Measurements from ENCODE around the gene ADAM30. TPM values are rescaled to one million over a fixed set of nuclear protein-coding genes. Genes with fewer than 3 reads are reported as not detected.
"Not testable (repeated sequence)": the region's sequence is repeated elsewhere in the genome, so short reads cannot be mapped to it uniquely, and the experiment has no call there.

ADAM30 gene
- total RNA-seq, 2 experiments from 2014 or later = not detected

- no peaks in the 10 kb centered on the region for H3K4me1 Mint-ChIP-seq (ENCODE audit: low read depth)
- DNase-seq = peak; percentile 78
- no peak overlapping the region for H3K27ac Mint-ChIP-seq
- H3K9me3 Mint-ChIP-seq = no peaks in the 10 kb centered on the region
- no peak overlapping the region for H3K4me3 Mint-ChIP-seq
- H3K27me3 Mint-ChIP-seq (ENCODE audit: low read depth) = peaks cover 6% of the 10 kb centered on the region
- no peaks in the 10 kb centered on the region for H3K36me3 Mint-ChIP-seq (ENCODE audit: low read depth)
- CTCF ChIA-PET = interaction anchor here (0.6 to 2.6 kb wide), 12 partner anchors 8 to 262 kb away, joined by 3 to 16 read pairs (median 4); no protein-coding TSS in a partner anchor
- intact Hi-C loops (cut with micrococcal nuclease) = loop anchor here (5.0 kb wide), 2 partner anchors 64 to 129 kb away; no protein-coding TSS in a partner anchor
Observed at GRCh38 chr1:119870917-119871596, 25.3 kb downstream of the ADAM30 start.

GRCh38 chr1:119869995-119870394 is 26.3 kb downstream of the ADAM30 start:
- H3K27me3 Mint-ChIP-seq (ENCODE audit: low read depth) = peaks cover 9% of the 10 kb centered on the region
- CTCF ChIA-PET = interaction anchor here (0.7 to 2.6 kb wide), 12 partner anchors 9 to 261 kb away, joined by 3 to 16 read pairs (median 4); no protein-coding TSS in a partner anchor
- H3K36me3 Mint-ChIP-seq (ENCODE audit: low read depth) = no peaks in the 10 kb centered on the region
- no peak for DNase-seq
- no peak overlapping the region for H3K4me3 Mint-ChIP-seq
- no peaks in the 10 kb centered on the region for H3K9me3 Mint-ChIP-seq
- H3K27ac Mint-ChIP-seq = no peak overlapping the region
- H3K4me1 Mint-ChIP-seq (ENCODE audit: low read depth) = no peaks in the 10 kb centered on the region
- intact Hi-C loops (cut with micrococcal nuclease) = loop anchor here (5.0 kb wide), 2 partner anchors 63 to 128 kb away; no protein-coding TSS in a partner anchor

GRCh38 chr1:119868176-119868575 is 28.1 kb downstream of the ADAM30 start:
- Mint-ChIP-seq H3K36me3 (ENCODE audit: low read depth) (no peaks in the 10 kb centered on the region), H3K9me3 (no peaks in the 10 kb centered on the region), H3K27ac (no peak overlapping the region), H3K4me1 (ENCODE audit: low read depth) (no peaks in the 10 kb centered on the region), H3K27me3 (ENCODE audit: low read depth) (peaks cover 12% of the 10 kb centered on the region), H3K4me3 (no peak overlapping the region)
- CTCF ChIA-PET = interaction anchor here (0.6 to 2.6 kb wide), 7 partner anchors 10 to 111 kb away, joined by 3 to 16 read pairs (median 4); no protein-coding TSS in a partner anchor
- no peak for DNase-seq
- intact Hi-C loops (cut with micrococcal nuclease) = no loop called here

GRCh38 chr1:119866451-119866850 is 29.9 kb downstream of the ADAM30 start:
- CTCF ChIA-PET = interaction anchor here (2.2 kb wide), 1 partner anchor 58 kb away, joined by 7 read pairs; no protein-coding TSS in a partner anchor
- Mint-ChIP-seq H3K27me3 (ENCODE audit: low read depth) (peaks cover 12% of the 10 kb centered on the region), H3K27ac (no peak overlapping the region), H3K4me1 (ENCODE audit: low read depth) (no peaks in the 10 kb centered on the region), H3K4me3 (no peak overlapping the region), H3K9me3 (no peaks in the 10 kb centered on the region), H3K36me3 (ENCODE audit: low read depth) (no peaks in the 10 kb centered on the region)
- no peak for DNase-seq
- intact Hi-C loops (cut with micrococcal nuclease) = no loop called here

GRCh38 chr1:119865627-119866026 is 30.7 kb downstream of the ADAM30 start:
- no peak for DNase-seq
- Mint-ChIP-seq H3K4me3 (no peak overlapping the region), H3K27me3 (ENCODE audit: low read depth) (peaks cover 12% of the 10 kb centered on the region), H3K27ac (no peak overlapping the region), H3K4me1 (ENCODE audit: low read depth) (no peaks in the 10 kb centered on the region), H3K9me3 (no peaks in the 10 kb centered on the region), H3K36me3 (ENCODE audit: low read depth) (no peaks in the 10 kb centered on the region)
- intact Hi-C loops (cut with micrococcal nuclease) = no loop called here
- CTCF ChIA-PET = interaction anchor here (2.2 kb wide), 1 partner anchor 57 kb away, joined by 7 read pairs; no protein-coding TSS in a partner anchor

GRCh38 chr1:119862276-119862675 is 34.0 kb downstream of the ADAM30 start:
- no peaks in the 10 kb centered on the region for H3K36me3 Mint-ChIP-seq (ENCODE audit: low read depth)
- peaks cover 12% of the 10 kb centered on the region for H3K4me1 Mint-ChIP-seq (ENCODE audit: low read depth)
- no peaks in the 10 kb centered on the region for H3K9me3 Mint-ChIP-seq
- no peak overlapping the region for H3K27ac Mint-ChIP-seq
- intact Hi-C loops (cut with micrococcal nuclease) = no loop called here
- CTCF ChIA-PET = interaction anchor here (0.6 kb wide), 1 partner anchor 625 kb away, joined by 3 read pairs; no protein-coding TSS in a partner anchor
- H3K27me3 Mint-ChIP-seq (ENCODE audit: low read depth) = peaks cover 12% of the 10 kb centered on the region
- H3K4me3 Mint-ChIP-seq = no peak overlapping the region
- DNase-seq = no peak

- DNase-seq = no peak
- Mint-ChIP-seq H3K4me1 (ENCODE audit: low read depth) (peaks cover 12% of the 10 kb centered on the region), H3K27ac (no peak overlapping the region), H3K4me3 (no peak overlapping the region), H3K9me3 (no peaks in the 10 kb centered on the region), H3K36me3 (ENCODE audit: low read depth) (no peaks in the 10 kb centered on the region), H3K27me3 (ENCODE audit: low read depth) (peaks cover 12% of the 10 kb centered on the region)
- CTCF ChIA-PET = no interaction called here
- intact Hi-C loops (cut with micrococcal nuclease) = no loop called here
Observed at GRCh38 chr1:119861547-119861946, 34.8 kb downstream of the ADAM30 start.

GRCh38 chr1:119859647-119860046 is 36.7 kb downstream of the ADAM30 start:
- Mint-ChIP-seq H3K27ac (no peak overlapping the region), H3K4me1 (ENCODE audit: low read depth) (peaks cover 12% of the 10 kb centered on the region), H3K4me3 (no peak overlapping the region), H3K36me3 (ENCODE audit: low read depth) (no peaks in the 10 kb centered on the region), H3K27me3 (ENCODE audit: low read depth) (peaks cover 9% of the 10 kb centered on the region), H3K9me3 (no peaks in the 10 kb centered on the region)
- CTCF ChIA-PET = interaction anchor here (1.2 to 4.0 kb wide), 3 partner anchors 10 to 115 kb away, joined by 3 to 15 read pairs (median 3); no protein-coding TSS in a partner anchor
- peak; percentile 26 for DNase-seq
- intact Hi-C loops (cut with micrococcal nuclease) = no loop called here

- H3K27me3 Mint-ChIP-seq (ENCODE audit: low read depth); H3K4me3 Mint-ChIP-seq; H3K36me3 Mint-ChIP-seq (ENCODE audit: low read depth); H3K27ac Mint-ChIP-seq; DNase-seq; H3K9me3 Mint-ChIP-seq; intact Hi-C loops (cut with micrococcal nuclease): not testable (repeated sequence)
- CTCF ChIA-PET = interaction anchor here (1.2 to 4.0 kb wide), 4 partner anchors 11 to 114 kb away, joined by 3 to 15 read pairs (median 3); no protein-coding TSS in a partner anchor
- H3K4me1 Mint-ChIP-seq (ENCODE audit: low read depth) = peaks cover 12% of the 10 kb centered on the region
Observed at GRCh38 chr1:119858556-119859214, 37.6 kb downstream of the ADAM30 start.

- no peak overlapping the region for H3K4me3 Mint-ChIP-seq
- H3K9me3 Mint-ChIP-seq = no peaks in the 10 kb centered on the region
- H3K27ac Mint-ChIP-seq = no peak overlapping the region
- CTCF ChIA-PET = interaction anchor here (1.5 to 4.0 kb wide), 3 partner anchors 11 to 33 kb away, joined by 3 to 15 read pairs (median 3); no protein-coding TSS in a partner anchor
- peaks cover 12% of the 10 kb centered on the region for H3K4me1 Mint-ChIP-seq (ENCODE audit: low read depth)
- no peak for DNase-seq
- intact Hi-C loops (cut with micrococcal nuclease) = no loop called here
- no peaks in the 10 kb centered on the region for H3K36me3 Mint-ChIP-seq (ENCODE audit: low read depth)
- peaks cover 6% of the 10 kb centered on the region for H3K27me3 Mint-ChIP-seq (ENCODE audit: low read depth)
Observed at GRCh38 chr1:119858126-119858525, 38.2 kb downstream of the ADAM30 start.

- CTCF ChIA-PET = no interaction called here
- no peak for DNase-seq
- intact Hi-C loops (cut with micrococcal nuclease) = no loop called here
- Mint-ChIP-seq H3K4me1 (ENCODE audit: low read depth) (no peaks in the 10 kb centered on the region), H3K9me3 (no peaks in the 10 kb centered on the region), H3K27me3 (ENCODE audit: low read depth) (peaks cover 3% of the 10 kb centered on the region), H3K36me3 (ENCODE audit: low read depth) (no peaks in the 10 kb centered on the region), H3K4me3 (no peak overlapping the region), H3K27ac (no peak overlapping the region)
Observed at GRCh38 chr1:119853155-119853554, 43.2 kb downstream of the ADAM30 start.

- intact Hi-C loops (cut with micrococcal nuclease) = not testable (repeated sequence)
- peak; percentile 13 for DNase-seq
Observed at GRCh38 chr1:119844206-119844605, 52.1 kb downstream of the ADAM30 start.

More at GRCh38 chr1:119844206-119844605, 52.1 kb downstream of the ADAM30 start:
- H3K4me1 Mint-ChIP-seq (ENCODE audit: low read depth); CTCF ChIA-PET; H3K9me3 Mint-ChIP-seq; H3K27me3 Mint-ChIP-seq (ENCODE audit: low read depth); H3K27ac Mint-ChIP-seq; H3K36me3 Mint-ChIP-seq (ENCODE audit: low read depth); H3K4me3 Mint-ChIP-seq: not testable (repeated sequence)
